NCI-H187 treated with DMSO at 0.1 percent for 48 hours (cell line): ENCODE results near the gene TPM4.
"Not testable (repeated sequence)": the region's sequence is repeated elsewhere in the genome, so short reads cannot be mapped to it uniquely, and the experiment has no call there.

Source experiments
- DNase-seq: peaks from one replicate; lab custom pipeline; 2025; lab: John Stamatoyannopoulos, UW

The TPM4 gene

GRCh38 chr19:16073988-16074387 lies 2.3 kb upstream of the TPM4 start:
- DNase-seq = no peak

GRCh38 chr19:16074488-16075365 lies 1.6 kb upstream of the TPM4 start:
- no peak for DNase-seq

GRCh38 chr19:16075430-16076153 lies 703 bp upstream of the TPM4 start:
- no peak for DNase-seq

- DNase-seq = no peak
Measured at GRCh38 chr19:16076958-16077611, 790 bp downstream of the TPM4 start.

DNA sequence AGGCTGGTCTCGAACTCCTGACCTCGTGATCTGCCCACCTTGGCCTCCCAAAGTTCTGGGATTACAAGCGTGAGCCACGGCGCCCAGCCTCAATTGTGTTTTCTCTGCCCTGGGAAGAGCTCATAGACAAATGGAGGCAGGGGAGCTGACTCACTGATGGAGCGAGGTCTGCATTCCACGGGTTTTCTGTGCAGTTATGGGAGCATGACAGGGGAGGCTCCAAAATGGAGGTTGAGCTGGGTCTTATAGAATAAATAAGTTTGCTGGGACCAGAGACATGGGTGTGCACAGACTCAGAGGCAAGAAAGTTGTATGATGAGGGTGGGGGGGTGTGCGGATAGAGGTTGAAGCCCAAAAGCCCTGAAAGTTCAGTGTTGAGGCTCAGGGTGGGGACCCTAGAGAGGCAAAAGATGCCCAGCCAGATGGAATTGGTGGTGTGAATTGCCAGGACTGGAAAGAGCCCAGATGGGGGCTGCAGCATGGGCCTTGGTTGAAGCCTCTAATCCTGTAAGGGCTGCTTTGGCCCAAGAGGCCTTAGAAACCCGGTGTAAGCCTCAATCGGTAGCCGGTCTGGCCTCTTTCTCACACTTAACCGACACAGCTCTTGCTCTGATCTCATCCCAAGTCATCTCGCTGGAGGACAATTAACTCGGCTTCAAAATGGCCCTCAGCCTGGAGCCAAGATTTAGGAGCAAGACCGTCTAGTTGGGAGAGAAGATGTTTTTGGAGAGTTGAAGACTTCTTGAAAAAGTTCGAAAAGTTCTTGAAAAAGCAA lies 1.9 kb downstream of the TPM4 start:
- no peak for DNase-seq

DNA sequence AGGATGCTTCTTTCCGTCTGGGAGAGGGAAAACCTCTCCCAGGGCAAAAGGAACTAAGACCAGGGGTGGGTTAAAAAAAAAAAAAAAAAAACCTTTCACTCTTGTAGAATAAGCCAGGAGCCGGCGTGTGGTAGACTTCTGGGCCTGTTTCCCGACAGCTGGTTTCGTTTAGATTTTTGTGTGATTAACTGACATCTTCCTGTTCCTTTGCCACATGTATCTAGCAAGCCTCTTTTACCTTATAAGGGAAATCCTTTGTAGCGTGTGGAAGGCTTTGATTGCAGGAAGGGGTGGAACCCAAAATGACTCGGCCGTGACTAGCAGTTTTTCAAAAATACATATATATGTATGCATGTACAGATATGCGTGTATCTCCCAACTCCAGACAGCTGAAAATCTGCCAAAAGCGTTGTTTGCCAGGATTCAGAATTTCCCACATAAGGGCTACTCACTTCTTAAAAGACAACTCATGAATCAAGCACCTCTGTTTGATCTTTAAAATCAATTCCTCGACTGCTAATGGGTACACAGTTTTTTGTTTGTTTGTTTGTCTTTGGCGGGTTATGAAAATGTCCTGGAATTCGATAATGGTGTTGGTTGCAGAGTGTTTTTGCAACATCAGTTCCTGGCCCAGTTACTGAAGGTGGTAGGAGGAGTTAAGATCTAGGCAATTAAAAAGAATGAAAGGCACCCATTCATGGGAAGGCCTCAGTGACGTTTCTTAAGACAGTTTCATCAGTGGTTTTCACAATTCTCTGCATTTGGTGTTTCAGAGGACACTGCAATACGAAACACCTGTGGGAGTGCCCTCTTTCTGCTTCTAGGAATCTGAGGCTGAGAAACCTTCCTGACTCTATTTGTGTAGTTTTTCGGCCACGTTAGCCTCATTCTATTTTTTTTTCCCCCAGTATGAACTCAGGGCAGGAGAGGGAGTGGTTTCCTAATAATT lies 2.7 kb downstream of the TPM4 start:
- no peak for DNase-seq

GRCh38 chr19:16084067-16084685 lies 7.9 kb downstream of the TPM4 start:
- DNase-seq = no peak

GRCh38 chr19:16085115-16085514 lies 8.8 kb downstream of the TPM4 start:
- DNase-seq = no peak

GRCh38 chr19:16087404-16087803 lies 11.1 kb downstream of the TPM4 start:
- DNase-seq = not testable (repeated sequence)

- DNase-seq = no peak
Measured at GRCh38 chr19:16087940-16088339, 11.6 kb downstream of the TPM4 start.

- no peak for DNase-seq
Measured at GRCh38 chr19:16088351-16089009, 12.2 kb downstream of the TPM4 start.

- DNase-seq = no peak
Measured at GRCh38 chr19:16089010-16089846, 12.9 kb downstream of the TPM4 start.

GRCh38 chr19:16091546-16092475 lies 15.5 kb downstream of the TPM4 start:
- no peak for DNase-seq

DNA sequence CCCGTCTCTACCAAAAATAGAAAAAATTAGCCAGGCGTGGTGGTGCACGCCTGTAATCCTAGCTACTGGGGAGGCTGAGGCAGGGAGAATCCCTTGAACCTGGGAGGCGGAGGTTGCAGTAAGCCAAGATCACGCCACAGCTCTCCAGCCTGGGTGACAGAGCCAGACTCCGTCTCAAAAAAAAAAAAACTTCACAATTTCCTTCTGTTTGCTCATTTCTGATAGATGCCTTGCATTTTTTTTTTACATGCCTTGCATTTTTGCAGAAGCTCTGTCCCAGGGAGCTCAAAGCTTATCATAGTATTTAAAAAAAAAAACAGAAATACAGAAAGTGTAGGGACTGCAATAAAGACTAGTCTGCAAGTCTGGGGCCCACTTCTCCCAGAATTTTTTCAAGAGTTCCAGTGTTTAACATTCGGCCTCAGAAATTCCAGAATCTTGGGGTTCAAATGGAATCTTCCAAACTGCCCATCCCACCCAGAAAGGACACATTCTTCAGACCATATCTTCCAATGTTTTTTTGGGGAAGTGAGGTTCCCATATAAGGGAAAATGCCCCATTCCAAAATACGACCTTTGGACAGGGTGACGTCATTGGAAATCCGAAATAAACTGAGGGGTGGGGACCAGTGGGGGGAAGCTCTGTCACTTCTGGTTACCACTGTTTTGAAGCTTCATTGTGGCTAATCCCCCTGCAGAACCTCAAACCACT lies 18.2 kb downstream of the TPM4 start:
- no peak for DNase-seq

GRCh38 chr19:16095071-16095571 lies 18.8 kb downstream of the TPM4 start:
- DNase-seq = no peak

DNA sequence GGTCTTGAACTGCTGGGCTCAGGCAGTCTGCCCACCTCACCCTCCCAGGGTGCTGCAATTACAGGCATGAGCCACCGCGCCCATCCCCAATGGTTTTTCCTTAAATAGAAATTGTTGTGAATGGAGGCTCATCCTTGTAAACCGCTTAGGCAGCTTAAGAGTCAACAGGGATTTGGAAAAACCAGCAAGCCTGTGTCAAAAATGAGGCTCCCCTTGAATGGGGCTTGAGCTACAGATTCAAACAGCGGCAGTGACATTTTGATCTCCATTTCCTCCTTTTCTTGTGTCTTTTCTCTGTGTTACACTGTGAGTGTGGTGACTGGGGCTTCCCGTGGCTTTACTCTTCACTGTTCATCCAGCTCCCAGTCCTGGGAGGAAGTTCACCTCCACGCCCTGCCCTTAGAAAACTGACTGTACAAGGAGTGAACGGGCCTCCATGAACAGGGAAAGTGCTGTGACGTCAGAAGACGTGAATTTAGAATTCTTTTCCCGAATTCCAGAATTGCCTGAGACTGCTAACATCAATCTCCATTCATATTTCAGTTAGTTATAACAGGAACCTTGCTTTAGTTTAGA lies 20.1 kb downstream of the TPM4 start:
- no peak for DNase-seq

DNA sequence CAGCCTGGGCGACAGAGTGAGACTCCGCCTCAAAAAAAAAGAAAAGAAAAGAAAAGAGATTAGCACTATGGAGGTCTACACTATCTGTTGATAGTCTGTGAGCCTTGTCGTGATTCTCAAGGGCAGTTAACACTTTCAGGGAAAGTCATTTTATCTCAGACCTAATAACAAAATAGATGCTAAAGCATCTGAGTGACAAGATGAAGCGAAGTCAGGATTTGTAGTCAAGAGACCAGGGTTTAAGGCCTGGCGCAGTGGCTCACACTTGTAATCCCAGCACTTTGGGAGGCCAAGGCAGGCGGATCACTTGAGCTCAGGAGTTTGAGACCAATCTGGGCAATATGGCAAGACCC lies 22.1 kb downstream of the TPM4 start:
- no peak for DNase-seq
